HEK293 (cell line): ENCODE data around the gene TMEM236.

Source experiments
- CTCF ChIA-PET: fragments of 350-600 bp; formaldehyde crosslinking; extraction: SDS; loops from one replicate; lab custom pipeline; 2021; ENCODE audit warnings: antibody characterized with exemption; lab: Yijun Ruan, JAX
- POLR2A ChIA-PET: fragments of 300-600 bp; formaldehyde crosslinking; extraction: SDS; loops from one replicate; lab custom pipeline; 2020; ENCODE audit warnings: antibody characterized with exemption, inconsistent platforms; lab: Yijun Ruan, JAX
- H3K27ac ChIP-seq: fragments of 200-500 bp; sonication (Bioruptor generic); 2 replicates; pipeline ENCODE4 v1.5.1; 2014; ENCODE audit warnings: low read depth, low read length, control low read depth, inconsistent platforms; ENCODE audit errors: extremely low read depth
- H3K36me3 ChIP-seq, 2 experiments: fragments of 200-500 bp in 1 of 2; sonication (Bioruptor generic) in 1 of 2; 1 replicate in 1 of 2; 2 replicates in 1 of 2; pipeline ENCODE4 v1.5.1; 2014 to 2017; ENCODE audit warnings: inconsistent platforms in 2 of 2, low read length in 2 of 2; ENCODE audit not compliant: control insufficient read depth in 2 of 2, insufficient read depth in 1 of 2
- H3K4me1 ChIP-seq: fragments of 200-500 bp; sonication (Bioruptor generic); 2 replicates; pipeline ENCODE4 v1.5.1; 2014; ENCODE audit warnings: mild to moderate bottlenecking, low read length, inconsistent platforms; ENCODE audit not compliant: control insufficient read depth, insufficient read depth
- H3K4me3 ChIP-seq: 2 replicates; pipeline ENCODE4 v1.5.1; 2011; ENCODE audit warnings: low read depth, mild to moderate bottlenecking, control low read depth, low read length, moderate library complexity
- H3K9me3 ChIP-seq: fragments of 200-500 bp; sonication (Bioruptor generic); 2 replicates; pipeline ENCODE4 v1.5.1; 2014; ENCODE audit warnings: low read depth, low read length, inconsistent platforms; ENCODE audit not compliant: control insufficient read depth, insufficient read depth
- HOXD13 ChIP-seq: sonication (generic); formaldehyde crosslinking; IDR thresholded peaks from 2 replicates; pipeline ENCODE4 v1.8.0; 2022; ENCODE audit warnings: missing genetic modification reagents, borderline replicate concordance
- KLF10 ChIP-seq: fragments of 450-650 bp; IDR thresholded peaks from 2 replicates; pipeline ENCODE4 v1.5.1; 2018; ENCODE audit warnings: missing biosample characterization, mild to moderate bottlenecking, missing genetic modification characterization
- MYNN ChIP-seq: fragments of 450-650 bp; formaldehyde crosslinking; IDR thresholded peaks from 2 replicates; pipeline ENCODE4 v1.5.1; 2016; ENCODE audit warnings: missing biosample characterization, missing genetic modification characterization, borderline replicate concordance
- PATZ1 ChIP-seq: fragments of 450-650 bp; formaldehyde crosslinking; IDR thresholded peaks from 2 replicates; pipeline ENCODE4 v1.5.1; 2016; ENCODE audit warnings: missing biosample characterization, missing genetic modification characterization
- PRDM10 ChIP-seq: fragments of 450-650 bp; formaldehyde crosslinking; IDR thresholded peaks from 2 replicates; pipeline ENCODE4 v1.5.1; 2016; ENCODE audit warnings: missing biosample characterization, missing genetic modification characterization
- YY2 ChIP-seq: fragments of 450-650 bp; formaldehyde crosslinking; IDR thresholded peaks from 2 replicates; pipeline ENCODE4 v1.5.1; 2016; ENCODE audit warnings: missing biosample characterization, missing genetic modification characterization
- ZBTB21 ChIP-seq: fragments of 450-650 bp; formaldehyde crosslinking; IDR thresholded peaks from 2 replicates; pipeline ENCODE4 v1.5.1; 2017; ENCODE audit warnings: missing biosample characterization, missing genetic modification characterization
- ZNF140 ChIP-seq: fragments of 450-650 bp; formaldehyde crosslinking; IDR thresholded peaks from 2 replicates; pipeline ENCODE4 v1.5.1; 2016; ENCODE audit warnings: missing biosample characterization, missing genetic modification characterization
- ZNF148 ChIP-seq: fragments of 450-650 bp; formaldehyde crosslinking; IDR thresholded peaks from 2 replicates; pipeline ENCODE4 v1.5.0; 2017; ENCODE audit warnings: missing biosample characterization, missing genetic modification characterization, borderline replicate concordance
- ZNF157 ChIP-seq: fragments of 450-650 bp; formaldehyde crosslinking; IDR thresholded peaks from 2 replicates; pipeline ENCODE4 v1.5.1; 2016; ENCODE audit warnings: missing biosample characterization, missing genetic modification characterization
- ZNF214 ChIP-seq: fragments of 450-650 bp; formaldehyde crosslinking; IDR thresholded peaks from 2 replicates; pipeline ENCODE4 v1.5.1; 2017; ENCODE audit warnings: missing biosample characterization, mild to moderate bottlenecking, missing genetic modification characterization, borderline replicate concordance
- ZNF221 ChIP-seq: fragments of 450-650 bp; formaldehyde crosslinking; IDR thresholded peaks from 2 replicates; pipeline ENCODE4 v1.5.1; 2017; ENCODE audit warnings: missing biosample characterization, missing genetic modification characterization, borderline replicate concordance
- ZNF24 ChIP-seq: fragments of 450-650 bp; formaldehyde crosslinking; IDR thresholded peaks from 2 replicates; pipeline ENCODE4 v1.5.1; 2016; ENCODE audit warnings: missing biosample characterization, missing genetic modification characterization
- ZNF280C ChIP-seq: fragments of 450-650 bp; formaldehyde crosslinking; IDR thresholded peaks from 2 replicates; pipeline ENCODE4 v1.5.1; 2016; ENCODE audit warnings: missing biosample characterization, missing genetic modification characterization
- ZNF449 ChIP-seq: fragments of 450-650 bp; formaldehyde crosslinking; IDR thresholded peaks from 2 replicates; pipeline ENCODE4 v1.5.1; 2017; ENCODE audit warnings: missing biosample characterization, mild to moderate bottlenecking, missing genetic modification characterization, moderate library complexity
- ZNF530 ChIP-seq: fragments of 450-650 bp; formaldehyde crosslinking; IDR thresholded peaks from 2 replicates; pipeline ENCODE4 v1.5.1; 2016; ENCODE audit warnings: low read depth, missing biosample characterization, missing genetic modification characterization
- ZNF544 ChIP-seq: fragments of 450-650 bp; formaldehyde crosslinking; IDR thresholded peaks from 2 replicates; pipeline ENCODE4 v1.5.0; 2017; ENCODE audit warnings: missing biosample characterization, missing genetic modification characterization
- ZNF585B ChIP-seq: fragments of 450-650 bp; formaldehyde crosslinking; IDR thresholded peaks from 2 replicates; pipeline ENCODE4 v1.5.1; 2016; ENCODE audit warnings: missing biosample characterization, missing genetic modification characterization
- ZNF654 ChIP-seq: fragments of 450-650 bp; formaldehyde crosslinking; IDR thresholded peaks from 2 replicates; pipeline ENCODE4 v1.5.1; 2016; ENCODE audit warnings: low read depth, missing biosample characterization, missing genetic modification characterization
- ZSCAN16 ChIP-seq: fragments of 450-650 bp; formaldehyde crosslinking; IDR thresholded peaks from 2 replicates; pipeline ENCODE4 v1.5.1; 2016; ENCODE audit warnings: missing biosample characterization, missing genetic modification characterization

Gene TMEM236

GRCh38 chr10:17730667-17731066 is 21.3 kb upstream of the TMEM236 start:
- TF ChIP-seq ZNF585B (tag by site-specific recombination) (no peak), ZNF530 (tag by site-specific recombination) (no peak), ZNF221 (tag by site-specific recombination) (no peak), ZNF544 (tag by site-specific recombination) (no peak), ZNF280C (tag by site-specific recombination) (no peak)
- TF ChIP-seq, all 188 proteins: peak for 0
- no peaks in the 10 kb centered on the region for H3K4me1 ChIP-seq
- H3K27ac ChIP-seq, result no peak overlapping the region
- no peaks in the 10 kb centered on the region for H3K36me3 ChIP-seq
- ChIA-PET POLR2A (no interaction called here), CTCF (interaction anchor here (0.6 to 0.7 kb wide), 2 partner anchors 18 to 72 kb away, joined by 3 to 4 read pairs; no protein-coding TSS in a partner anchor)
- no peaks in the 10 kb centered on the region for H3K9me3 ChIP-seq
- H3K4me3 ChIP-seq, result no peak overlapping the region

- TF ChIP-seq ZNF449 (tag by site-specific recombination) (no peak), ZNF157 (tag by site-specific recombination) (no peak), KLF10 (tag by site-specific recombination) (no peak), YY2 (tag by site-specific recombination) (no peak), MYNN (no peak), ZNF140 (tag by site-specific recombination) (no peak), HOXD13 (CRISPR knock-in tag) (no peak), PRDM10 (no peak), ZNF214 (no peak), ZNF654 (tag by site-specific recombination) (no peak), ZBTB21 (tag by site-specific recombination) (no peak), ZNF24 (tag by site-specific recombination) (no peak), PATZ1 (tag by site-specific recombination) (no peak), ZNF148 (tag by site-specific recombination) (no peak), ZSCAN16 (no peak)
- no peaks in the 10 kb centered on the region for H3K36me3 ChIP-seq
- no peaks in the 10 kb centered on the region for H3K9me3 ChIP-seq
- ChIA-PET POLR2A (interaction anchor here (0.7 kb wide), 1 partner anchor 22 kb away, joined by 3 read pairs; no protein-coding TSS in a partner anchor), CTCF (interaction anchor here (0.7 to 0.9 kb wide), 2 partner anchors 19 to 33 kb away, joined by 4 read pairs; no protein-coding TSS in a partner anchor)
- H3K27ac ChIP-seq, result no peak overlapping the region
- no peaks in the 10 kb centered on the region for H3K4me1 ChIP-seq
- H3K4me3 ChIP-seq, result no peak overlapping the region
Observed at GRCh38 chr10:17731331-17732020, 20.5 kb upstream of the TMEM236 start.
